ENCODE measurements around the gene TNFRSF4.
"Not testable (repeated sequence)": the region's sequence is repeated elsewhere in the genome, so short reads cannot be mapped to it uniquely, and the experiment has no call there.

TNFRSF4 gene

DNA sequence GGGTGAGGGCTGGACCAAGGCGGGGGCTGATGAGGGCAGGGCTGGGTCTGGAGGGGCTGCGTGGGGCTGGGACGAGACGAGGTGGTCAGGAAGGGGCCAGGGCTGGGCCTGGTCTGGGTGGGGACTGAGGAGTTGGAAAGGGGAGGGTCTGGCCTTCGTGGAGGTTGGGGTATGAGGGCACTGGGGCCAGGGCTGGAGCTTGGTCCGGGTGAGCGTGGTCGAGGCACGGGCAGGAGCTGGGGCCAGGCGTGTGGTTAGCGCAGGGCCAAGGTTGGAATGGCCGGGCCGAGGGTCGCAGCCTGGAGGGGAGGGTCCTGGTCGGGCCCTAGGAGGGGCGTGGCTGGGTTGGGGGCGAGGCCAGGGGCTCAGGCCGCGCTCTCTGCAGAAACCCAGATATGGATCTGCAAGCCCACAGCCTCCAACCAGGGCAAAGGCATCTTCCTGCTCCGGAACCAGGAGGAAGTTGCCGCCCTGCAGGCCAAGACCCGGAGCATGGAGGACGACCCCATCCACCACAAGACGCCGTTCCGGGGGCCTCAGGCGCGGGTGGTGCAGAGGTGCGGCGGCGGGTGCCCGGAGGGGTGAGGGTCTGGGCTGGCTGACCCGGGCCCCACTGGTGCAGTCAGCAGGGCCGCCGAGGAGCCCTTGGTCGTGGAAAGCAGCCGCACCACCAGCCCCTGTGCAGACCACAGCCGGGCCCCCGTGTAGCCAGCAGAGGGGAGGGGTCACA, 31.3 kb downstream of the TNFRSF4 start:
- no peak for DNase-seq (ENCODE audit: low read depth)

DNA sequence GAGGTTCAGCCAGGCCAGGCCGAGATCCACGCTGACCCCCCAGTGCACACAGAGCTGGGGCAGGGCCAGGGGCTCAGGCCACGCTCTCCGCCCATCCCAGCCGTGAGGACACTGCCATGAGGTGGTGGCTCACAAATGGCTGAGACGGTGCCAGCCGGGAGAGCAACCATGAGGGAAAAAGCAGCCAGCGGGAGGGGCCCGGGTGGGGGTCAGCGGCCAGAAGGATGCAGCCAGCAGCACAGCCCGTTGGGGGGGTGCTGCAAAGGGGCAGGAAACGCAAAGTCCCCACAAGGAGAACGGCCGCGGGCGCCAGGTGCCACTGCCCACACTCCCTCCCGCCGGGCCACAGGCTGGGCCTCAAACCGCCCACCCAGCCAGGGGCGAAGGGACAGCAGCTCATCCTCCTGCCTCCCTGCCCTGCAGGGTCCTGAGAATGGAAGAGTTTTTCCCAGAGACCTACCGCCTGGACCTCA, 32.0 kb downstream of the TNFRSF4 start:
- no peak for DNase-seq (ENCODE audit: low read depth)

DNA sequence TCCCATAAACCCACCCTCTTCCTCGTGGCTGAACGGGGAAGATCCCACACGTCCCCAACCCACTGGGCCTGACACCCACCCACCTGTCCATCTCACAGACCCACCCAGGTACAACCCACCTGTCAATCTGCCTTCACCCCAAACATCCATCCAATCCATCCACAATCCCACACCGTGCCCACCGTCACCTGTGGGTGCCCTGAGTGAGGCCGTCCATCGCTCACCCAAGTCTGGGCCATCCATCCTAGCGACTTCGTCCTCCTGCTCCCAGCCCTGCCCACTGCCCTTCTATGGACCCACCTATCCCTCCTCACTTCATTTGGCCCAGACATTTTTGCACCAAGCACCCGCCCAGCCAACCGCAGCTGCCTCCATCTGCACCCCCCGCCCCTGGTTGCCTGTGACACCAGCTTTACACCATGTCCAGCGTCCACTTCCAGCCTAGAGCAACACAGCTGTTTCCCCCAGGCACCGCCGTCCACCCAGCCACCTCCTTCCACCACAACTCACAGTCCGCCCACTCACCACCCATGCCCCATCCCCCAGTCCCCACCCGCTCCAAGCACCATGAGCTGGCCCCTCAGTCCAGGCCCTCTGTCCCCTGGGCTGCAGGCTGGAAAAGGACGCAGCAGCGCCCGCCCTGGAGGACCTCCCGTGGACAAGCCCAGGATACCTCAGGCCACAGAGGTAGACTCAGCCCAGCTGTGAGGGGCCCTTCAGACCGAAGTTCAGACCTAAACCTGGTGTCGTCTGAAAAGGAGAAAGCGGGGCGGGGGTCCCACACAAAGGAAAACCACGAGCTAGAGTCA, 32.6 kb downstream of the TNFRSF4 start:
- no peak for DNase-seq (ENCODE audit: low read depth)

DNA sequence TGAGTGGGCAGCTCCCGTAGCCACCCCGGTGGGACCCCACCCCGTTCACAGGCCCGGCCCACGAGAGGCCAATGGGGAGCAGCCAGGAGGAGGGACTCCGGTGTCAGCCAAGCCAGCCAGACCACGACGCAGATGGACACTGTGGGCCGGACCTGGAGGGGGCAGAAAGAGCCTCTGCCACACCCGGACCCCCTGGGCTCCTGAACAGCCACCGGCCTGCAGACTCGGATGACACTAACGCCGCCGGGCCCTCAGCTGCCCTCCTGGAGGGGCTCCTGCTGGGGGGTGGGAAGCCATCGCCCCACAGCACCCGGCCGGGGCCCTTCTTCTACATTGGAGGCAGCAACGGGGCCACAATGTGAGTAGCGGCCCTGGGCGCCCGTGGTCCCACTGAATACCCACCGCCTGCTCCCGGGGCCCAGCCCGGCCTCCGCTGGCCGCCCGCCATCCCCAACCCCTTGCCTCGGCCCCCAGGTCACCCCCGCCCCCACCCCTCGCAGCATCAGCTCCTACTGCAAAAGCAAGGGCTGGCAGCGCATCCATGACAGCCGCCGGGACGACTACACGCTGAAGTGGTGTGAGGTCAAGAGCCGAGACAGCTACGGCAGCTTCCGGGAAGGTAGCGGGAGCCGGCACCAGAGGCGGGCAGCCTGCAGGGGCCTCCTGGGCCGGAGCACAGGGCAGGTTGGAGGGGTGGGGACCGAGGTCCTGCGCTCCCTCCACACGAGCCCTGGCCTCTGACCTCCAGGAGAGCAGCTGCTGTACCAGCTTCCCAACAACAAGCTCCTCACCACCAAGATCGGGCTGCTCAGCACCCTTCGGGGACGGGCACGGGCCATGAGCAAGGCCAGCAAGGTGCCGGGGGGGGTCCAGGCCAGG, 33.7 kb downstream of the TNFRSF4 start:
- no peak for DNase-seq (ENCODE audit: low read depth)

DNA sequence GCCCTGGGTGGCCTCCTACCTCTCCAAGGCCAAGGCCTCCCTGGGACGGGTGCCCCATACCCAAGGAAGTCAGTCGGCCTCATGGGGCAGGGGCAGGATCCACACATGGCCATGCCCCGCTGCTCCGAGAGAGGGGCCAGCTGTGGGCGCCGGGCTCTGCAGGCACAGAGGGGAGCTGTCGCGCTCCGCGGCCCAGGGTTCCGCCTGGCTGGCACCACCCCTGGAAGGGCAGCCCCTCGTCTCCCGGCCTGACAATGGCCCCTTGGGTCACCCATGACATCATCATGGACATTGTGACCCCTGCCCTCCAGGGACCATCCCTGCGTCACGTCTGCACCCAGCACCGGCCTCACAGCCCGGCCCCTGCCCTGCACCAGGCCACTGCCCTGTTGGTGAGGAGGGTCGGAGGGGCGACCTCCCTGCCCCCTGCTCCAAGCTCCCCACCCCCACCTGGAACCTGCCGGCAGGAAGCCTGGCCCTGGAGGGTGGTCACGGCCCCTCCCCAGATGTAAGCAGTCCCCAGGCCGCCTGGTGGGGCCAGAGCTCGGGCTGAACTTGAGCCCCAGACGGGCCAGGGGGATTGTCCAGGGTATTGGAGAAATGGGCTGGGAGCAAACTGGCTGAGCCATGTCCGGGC, 34.5 kb downstream of the TNFRSF4 start:
- no peak for DNase-seq (ENCODE audit: low read depth)

DNA sequence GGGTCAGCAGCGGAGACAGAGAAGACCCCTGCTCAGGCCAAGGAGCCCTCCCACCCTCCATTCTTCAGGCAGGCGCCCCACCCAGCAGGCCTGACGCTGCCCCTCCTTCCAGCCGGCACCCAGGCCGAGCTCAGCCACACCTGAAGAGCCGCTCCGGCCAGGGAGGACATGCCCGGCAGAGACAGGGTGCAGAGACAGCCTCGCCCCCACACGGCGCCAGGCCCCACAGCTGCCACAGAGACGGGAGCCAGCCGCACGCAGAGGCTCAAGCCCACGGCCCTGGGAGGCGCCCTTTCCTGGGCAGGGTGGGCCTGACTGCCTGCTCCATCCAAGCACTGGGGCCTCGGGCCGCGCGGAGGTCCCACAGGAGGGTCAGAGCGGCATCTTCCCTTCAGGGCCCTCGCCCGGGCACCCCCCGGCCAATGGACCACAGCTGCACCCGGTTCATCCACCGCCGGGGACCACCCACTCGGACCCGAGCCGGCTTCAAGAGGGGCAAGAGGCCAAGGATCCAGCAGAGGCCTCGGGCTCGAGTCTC, 35.1 kb downstream of the TNFRSF4 start:
- DNase-seq (ENCODE audit: low read depth) = no peak

DNA sequence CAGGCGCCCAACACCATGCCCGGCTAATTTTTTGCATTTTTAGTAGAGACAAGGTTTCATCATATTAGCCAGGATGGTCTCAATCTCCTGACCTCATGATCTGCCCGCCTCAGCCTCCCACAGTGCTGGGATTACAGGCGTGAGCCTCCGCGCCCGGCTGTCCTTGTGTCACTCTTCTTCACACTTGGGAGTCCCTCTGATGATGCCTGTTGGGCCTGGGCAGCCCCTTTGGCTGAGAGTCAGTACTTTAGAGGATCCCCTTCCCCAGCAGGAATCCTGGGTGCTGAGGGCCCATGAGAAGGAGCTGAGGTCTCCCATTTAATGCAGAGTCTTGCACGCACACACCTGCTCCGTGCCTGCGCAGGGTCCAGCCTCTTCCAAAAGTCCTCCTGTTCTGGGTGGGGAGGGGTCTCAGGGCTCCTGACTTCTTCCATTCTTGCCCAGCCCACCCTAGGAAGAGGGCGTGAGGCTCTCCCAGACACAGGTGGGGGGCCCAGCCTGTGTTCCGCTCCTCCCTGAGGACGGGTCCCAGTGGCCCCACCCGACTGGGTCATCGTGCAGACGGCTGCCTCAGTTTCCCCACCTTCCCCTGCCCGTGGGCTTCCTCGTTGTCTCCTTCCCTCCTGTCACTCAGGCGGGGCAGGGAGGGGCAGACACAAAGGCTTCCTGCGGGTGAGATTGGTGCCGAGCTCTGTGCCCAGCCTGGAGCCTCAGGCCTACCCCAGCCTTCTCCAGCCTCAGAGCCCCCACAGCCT, 36.3 kb downstream of the TNFRSF4 start:
- DNase-seq (ENCODE audit: low read depth) = no peak

DNA sequence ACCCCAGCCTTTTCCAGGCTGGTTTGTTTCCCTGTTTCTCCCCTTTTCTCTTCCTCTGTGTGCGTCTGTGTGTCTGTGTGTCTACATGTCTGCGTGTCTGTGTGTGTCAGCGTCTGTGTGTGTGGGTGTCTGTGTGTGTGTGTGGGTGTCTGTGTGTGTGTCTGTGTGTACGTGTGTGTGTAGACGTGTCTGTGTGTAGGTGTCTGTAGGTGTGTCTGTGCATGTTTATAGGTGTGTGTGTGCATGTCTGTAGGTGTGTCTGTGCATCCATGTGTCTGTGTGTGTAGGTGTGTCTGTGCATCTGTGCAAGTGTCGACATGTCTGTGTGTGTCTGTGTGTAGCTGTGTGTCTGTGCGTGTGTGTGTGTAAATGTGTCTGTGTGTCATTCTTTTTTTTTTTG, 37.0 kb downstream of the TNFRSF4 start:
- no peak for DNase-seq (ENCODE audit: low read depth)

DNA sequence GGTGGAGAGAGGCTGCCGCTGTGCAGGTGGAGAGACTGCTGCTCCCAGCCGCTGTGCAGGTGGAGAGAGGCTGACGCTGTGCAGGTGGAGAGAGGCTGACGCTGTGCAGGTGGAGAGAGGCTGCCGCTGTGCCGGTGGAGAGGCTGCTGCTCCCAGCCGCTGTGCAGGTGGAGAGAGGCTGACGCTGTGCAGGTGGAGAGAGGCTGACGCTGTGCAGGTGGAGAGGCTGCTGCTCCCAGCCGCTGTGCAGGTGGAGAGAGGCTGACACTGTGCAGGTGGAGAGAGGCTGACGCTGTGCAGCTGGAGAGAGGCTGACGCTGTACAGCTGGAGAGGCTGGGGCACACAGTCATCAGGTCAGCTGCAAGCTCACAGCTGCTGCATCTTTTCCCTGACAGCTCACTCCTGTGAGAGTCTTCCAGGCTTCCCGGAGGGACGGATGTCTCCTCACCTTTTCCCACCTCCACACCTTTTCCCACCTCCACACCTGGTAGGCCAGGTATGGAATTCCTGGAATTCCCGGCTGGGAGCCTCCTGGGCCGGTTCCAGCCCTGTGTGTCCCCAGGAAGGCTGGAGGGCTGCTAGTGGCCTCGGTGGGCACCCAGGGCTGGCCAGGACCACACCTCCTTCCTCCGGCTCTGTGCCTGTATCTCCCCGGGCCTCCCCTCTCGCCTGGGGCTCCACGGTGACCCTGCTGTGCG, 37.7 kb downstream of the TNFRSF4 start:
- not testable (repeated sequence) for DNase-seq (ENCODE audit: low read depth)

DNA sequence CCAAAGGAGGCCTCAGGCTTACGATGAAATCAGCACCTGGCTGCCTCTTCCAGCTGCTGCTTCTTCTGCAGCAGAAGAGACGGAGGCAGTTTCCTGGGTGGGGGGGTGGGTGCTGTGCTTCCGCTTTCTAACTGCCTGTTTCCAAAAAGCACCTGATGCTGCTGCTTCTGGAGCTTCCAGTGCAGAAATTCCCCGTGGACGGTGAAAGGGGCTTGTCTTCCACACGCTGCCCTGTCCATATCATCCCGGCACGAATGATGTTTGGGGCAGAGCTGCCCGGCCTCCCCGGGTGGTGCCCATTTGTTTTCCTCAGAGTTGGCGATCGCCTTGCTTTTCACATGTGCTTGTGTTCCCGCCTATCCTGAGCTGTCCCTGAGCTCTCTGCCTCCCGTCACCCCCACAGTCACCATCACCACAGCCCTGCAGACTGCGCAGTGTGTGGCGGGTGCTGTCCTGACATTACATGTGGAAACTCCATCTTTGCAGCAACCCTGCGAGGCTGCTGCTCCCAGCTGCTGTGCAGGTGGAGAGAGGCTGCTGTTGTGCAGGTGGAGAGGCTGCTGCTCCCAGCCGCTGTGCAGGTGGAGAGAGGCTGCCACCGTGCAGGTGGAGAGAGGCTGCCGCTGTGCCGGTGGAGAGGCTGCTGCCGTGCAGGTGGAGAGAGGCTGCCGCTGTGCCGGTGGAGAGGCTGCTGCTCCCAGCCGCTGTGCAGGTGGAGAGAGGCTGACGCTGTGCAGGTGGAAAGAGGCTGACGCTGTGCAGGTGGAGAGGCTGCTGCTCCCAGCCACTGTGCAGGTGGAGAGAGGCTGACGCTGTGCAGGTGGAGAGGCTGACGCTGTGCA, 38.5 kb downstream of the TNFRSF4 start:
- DNase-seq (ENCODE audit: low read depth) = no peak

DNA sequence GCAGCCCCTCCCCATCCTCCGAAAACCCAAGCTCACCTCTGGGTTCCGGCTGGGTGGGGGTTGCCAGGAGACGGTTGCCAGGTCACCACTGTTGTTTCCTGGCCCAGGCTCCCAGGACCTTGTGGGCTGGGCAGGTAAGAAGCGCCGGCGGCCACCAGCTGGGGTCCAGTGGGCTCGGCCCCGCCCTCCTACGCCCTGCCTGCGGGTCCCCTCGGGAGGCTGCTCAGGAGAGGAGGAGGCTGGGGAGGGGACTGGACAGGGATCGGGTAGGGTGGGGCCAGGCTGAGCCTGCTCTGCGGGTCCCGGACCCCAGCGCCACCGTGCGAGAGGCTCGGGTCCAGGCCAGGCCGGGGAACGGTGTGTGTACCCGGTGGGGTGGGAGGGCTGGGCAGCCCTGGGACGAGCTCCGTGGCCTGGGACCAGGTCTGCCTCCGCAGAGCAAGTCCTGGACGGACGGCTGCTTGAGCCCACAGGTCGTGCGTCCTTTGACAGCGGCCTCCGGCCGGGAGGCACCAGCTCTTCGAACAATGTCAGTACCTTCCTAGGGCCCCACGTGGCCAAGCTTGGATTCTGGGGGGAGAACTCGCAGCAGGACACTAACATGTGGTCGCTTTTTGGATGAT, 40.0 kb downstream of the TNFRSF4 start, which contains the start of gene TTLL10:
Gene TTLL10, plus strand, starts transcription at position 88 of the 623 bp plus-strand sequence. CDS start 5,336 bp downstream, outside the sequence.
- peak; percentile 46 for DNase-seq (ENCODE audit: low read depth)

DNA sequence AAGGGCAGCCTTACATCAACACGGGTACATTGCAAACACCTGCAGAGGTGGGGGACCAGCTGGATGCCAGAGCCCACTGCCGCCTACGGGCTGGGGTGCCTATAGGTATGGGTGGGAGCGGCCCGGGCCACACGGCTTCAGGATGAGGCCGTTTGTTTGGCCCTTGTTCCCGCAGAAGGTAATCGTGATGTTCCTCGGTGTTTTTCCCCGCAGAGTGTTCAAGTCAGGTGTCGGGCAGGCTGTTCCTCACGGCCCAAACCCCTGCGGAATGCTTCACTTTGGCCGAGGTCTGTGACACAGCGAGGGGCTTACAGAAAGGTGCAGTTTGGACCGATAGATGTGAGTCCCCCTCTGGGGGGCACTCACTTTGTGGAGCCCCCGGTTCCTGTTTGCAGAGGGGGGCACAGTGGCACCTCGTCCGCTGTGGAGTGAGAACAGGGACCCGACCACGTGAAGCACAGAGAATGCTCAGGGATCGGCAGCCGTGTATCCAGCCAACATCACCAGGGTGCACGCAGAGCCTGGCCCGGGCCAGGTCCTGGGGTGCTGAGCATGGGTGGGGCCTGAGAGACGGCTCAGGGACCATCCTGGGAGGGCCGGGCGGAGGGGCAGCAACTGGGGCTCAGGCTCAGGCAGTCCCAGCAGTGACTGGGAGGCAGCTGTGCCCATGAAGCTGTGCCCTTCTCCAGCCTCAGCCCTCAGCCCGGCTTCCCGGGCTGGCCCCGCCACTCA, 40.7 kb downstream of the TNFRSF4 start:
- DNase-seq (ENCODE audit: low read depth) = no peak

DNA sequence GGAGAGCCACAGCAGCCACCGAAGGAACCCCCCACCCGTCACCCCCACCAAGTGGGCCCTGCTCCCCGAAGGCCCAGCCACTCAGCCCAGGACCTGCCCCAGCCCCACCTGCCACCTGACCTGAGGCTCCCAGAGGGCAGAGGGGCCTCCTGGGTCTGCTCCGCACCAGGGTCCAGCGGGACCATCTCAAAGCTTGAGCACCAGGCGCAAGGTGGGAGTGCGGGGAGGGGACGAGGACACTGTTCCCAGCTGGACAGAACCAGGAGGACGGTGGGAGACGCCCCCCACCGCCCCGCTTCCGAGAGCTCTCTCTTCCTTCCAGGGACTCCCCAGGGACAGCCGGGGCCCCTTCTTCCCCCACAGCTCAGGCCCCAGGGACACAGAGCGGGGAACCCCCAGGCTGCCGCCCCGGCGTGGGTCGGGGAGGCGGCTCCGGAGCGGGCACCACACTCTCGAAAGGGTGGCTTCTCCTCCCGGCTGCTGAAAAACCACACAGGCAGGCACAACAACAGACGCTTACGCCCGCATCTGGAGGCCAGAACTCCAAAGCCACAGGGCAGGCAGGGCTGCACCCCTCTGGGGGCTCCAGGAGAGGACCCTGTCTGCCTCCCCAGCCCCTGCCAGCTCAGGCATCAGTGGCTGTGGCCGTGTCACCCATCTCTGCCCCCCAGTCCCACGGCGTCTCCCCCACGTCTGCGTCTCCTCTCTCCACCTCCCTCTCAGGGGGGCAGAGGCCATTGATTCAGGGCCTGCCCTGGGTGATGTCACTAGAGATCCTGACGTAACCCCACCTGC, 42.2 kb downstream of the TNFRSF4 start:
- no peak for DNase-seq (ENCODE audit: low read depth)

DNA sequence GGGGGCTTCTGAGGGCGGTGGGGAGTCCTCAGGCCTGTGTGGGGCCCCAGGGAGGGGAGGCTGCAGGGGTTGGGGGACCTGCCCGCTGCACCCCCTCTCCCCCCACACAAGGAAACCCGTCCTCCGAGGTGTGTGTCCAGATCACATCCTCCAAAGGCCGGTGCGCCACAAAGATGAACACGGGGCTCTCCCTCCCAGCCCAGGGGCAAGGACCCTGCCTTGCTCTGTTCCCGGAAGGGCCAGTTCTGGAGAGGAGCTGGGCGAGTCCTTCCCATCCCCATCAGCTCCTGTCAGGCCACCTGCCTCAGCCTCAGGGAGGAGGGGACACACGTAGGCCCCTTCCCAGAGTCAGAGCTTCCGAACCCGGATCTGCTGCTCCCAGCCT, 42.8 kb downstream of the TNFRSF4 start:
- DNase-seq (ENCODE audit: low read depth) = no peak

DNA sequence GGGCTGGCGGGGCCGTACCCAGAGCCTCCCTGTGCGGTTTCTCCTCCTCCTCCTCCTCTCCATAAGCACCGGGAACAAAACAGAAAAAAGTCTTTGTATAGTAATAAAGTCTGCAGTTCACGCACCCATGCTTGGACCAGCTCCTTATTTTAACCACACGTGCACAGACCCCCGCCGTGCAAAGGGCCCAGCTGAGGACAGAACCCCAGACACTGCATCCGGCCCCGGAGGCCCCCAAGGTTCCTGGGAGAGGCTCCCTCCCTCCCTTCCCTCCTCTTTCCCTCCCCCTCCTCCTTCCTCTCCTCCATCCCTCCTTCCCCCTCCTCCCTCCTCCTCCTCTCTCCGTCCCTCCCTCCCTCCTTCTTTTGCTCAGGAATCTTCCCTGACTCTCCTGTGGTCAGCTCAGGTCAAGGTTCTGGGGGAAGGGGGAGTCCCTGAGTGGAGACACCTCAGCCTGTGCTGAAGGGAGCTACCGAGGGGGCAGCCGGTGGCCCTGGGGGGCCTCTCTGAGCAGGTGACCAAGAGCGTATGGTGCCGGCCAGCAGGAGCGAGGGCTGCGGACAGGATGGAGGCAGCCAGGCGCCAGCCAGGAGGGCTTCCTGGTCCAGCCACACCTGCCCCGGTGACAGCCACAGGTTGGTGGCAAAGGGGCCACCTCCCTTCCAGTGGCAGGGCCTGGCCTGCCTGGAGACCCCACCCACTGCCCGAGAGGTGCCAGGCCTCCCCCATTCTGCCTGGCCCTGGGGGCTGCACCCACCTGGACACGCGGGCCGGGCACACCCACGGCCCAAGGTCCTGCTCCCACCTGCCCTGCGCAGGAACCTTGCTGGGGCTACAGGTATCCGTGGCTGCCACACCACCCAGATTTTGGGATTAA, 43.5 kb downstream of the TNFRSF4 start:
- no peak for DNase-seq (ENCODE audit: low read depth)

Data from activated T-helper 1 cell treated with Interleukin-2 at 50 U/mL for 16 hours (primary cell).